SKM-1 (cell line): ENCODE measurements around the gene AASS.
A peak's percentile ranks its signal among the peaks of the same experiment; 100 is the strongest.

Experiments used
- DNase-seq: peaks from one replicate; lab custom pipeline; 2025; ENCODE audit not compliant: unreplicated experiment; lab: John Stamatoyannopoulos, UW

AASS gene

GRCh38 chr7:122123746-122124145 lies 20.3 kb downstream of the AASS start:
- no peak for DNase-seq

GRCh38 chr7:122118757-122119156 lies 25.3 kb downstream of the AASS start:
- DNase-seq, result no peak

GRCh38 chr7:122103064-122103463 lies 41.0 kb downstream of the AASS start:
- DNase-seq, result no peak

- no peak for DNase-seq
Measured at GRCh38 chr7:122100021-122100420, 44.0 kb downstream of the AASS start.

GRCh38 chr7:122095642-122096041 lies 48.4 kb downstream of the AASS start:
- no peak for DNase-seq

GRCh38 chr7:122094549-122094948 lies 49.5 kb downstream of the AASS start:
- DNase-seq, result no peak

- DNase-seq, result peak; percentile 53
Measured at GRCh38 chr7:122092964-122093797, 50.9 kb downstream of the AASS start.

GRCh38 chr7:122082670-122083069 lies 61.4 kb downstream of the AASS start:
- no peak for DNase-seq

- no peak for DNase-seq
Measured at GRCh38 chr7:122082160-122082559, 61.9 kb downstream of the AASS start.

GRCh38 chr7:122073635-122074034 lies 70.4 kb downstream of the AASS start:
- no peak for DNase-seq

GRCh38 chr7:122072924-122073599 lies 71.0 kb downstream of the AASS start:
- no peak for DNase-seq

GRCh38 chr7:122072272-122072671 lies 71.8 kb downstream of the AASS start:
- DNase-seq, result no peak

GRCh38 chr7:122070834-122071233 lies 73.2 kb downstream of the AASS start:
- no peak for DNase-seq

GRCh38 chr7:122070062-122070461 lies 74.0 kb downstream of the AASS start:
- no peak for DNase-seq

GRCh38 chr7:122068999-122069398 lies 75.0 kb downstream of the AASS start:
- no peak for DNase-seq

GRCh38 chr7:122068046-122068445 lies 76.0 kb downstream of the AASS start:
- DNase-seq, result no peak

GRCh38 chr7:122067077-122067476 lies 77.0 kb downstream of the AASS start:
- no peak for DNase-seq

GRCh38 chr7:122064971-122065370 lies 79.1 kb downstream of the AASS start:
- no peak for DNase-seq

GRCh38 chr7:122063146-122063545 lies 80.9 kb downstream of the AASS start:
- DNase-seq, result no peak

GRCh38 chr7:122059542-122059941 lies 84.5 kb downstream of the AASS start:
- no peak for DNase-seq

GRCh38 chr7:122056977-122057376 lies 87.1 kb downstream of the AASS start:
- no peak for DNase-seq

GRCh38 chr7:122055073-122055472 lies 89.0 kb downstream of the AASS start:
- no peak for DNase-seq
